Activated T-cell treated with anti-CD3 and anti-CD28 coated beads for 4 hours (primary cell): ENCODE measurements around the gene ELP4.
"Not testable (repeated sequence)": the region's sequence is repeated elsewhere in the genome, so short reads cannot be mapped to it uniquely, and the experiment has no call there.

Experiments
- DNase-seq: peaks from one replicate; pipeline ENCODE4 v3.0.0-alpha.2; 2020

The ELP4 gene

DNA sequence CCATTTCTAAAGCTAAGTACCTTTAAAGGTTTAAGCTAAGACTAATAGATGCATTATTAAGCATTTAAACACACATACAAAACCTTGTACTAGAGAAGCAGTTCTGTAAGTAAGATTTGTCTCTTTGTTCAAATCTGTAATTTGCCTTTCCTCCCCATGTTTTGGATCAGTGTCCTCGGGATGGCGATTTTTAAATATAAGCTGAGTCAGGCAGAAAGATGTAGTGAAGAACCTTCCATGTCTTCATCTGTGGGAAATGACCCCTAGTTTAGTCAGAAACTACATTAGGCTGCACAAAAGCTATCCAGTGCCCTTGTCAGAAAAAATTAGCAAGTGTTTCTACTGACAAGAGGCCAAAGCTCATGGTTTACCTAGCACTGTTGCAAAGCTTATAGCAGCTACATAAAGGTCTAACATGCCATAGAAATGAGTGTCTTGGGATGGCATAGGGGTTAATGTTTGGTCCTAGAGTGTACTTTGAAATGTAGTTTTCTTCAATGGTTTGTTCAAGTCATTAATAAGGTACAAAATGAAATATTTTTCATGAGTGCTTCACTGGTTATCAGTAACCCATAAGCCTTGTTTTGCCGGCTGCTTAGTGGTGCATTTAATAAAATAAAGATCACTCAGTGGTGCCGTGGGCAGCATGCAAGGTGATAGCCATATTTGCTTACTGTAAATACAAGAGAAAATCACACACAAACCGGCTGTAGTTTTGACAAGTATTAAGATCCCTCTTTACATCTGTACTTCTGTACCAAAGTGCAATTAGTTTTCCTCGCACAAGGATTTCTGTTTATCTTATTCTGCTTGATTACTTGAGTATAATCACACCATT lies 139.8 kb downstream of the ELP4 start:
- DNase-seq = no peak

GRCh38 chr11:31651208-31651607 lies 141.6 kb downstream of the ELP4 start:
- no peak for DNase-seq

- no peak for DNase-seq
Observed at GRCh38 chr11:31651822-31652221, 142.3 kb downstream of the ELP4 start.

DNA sequence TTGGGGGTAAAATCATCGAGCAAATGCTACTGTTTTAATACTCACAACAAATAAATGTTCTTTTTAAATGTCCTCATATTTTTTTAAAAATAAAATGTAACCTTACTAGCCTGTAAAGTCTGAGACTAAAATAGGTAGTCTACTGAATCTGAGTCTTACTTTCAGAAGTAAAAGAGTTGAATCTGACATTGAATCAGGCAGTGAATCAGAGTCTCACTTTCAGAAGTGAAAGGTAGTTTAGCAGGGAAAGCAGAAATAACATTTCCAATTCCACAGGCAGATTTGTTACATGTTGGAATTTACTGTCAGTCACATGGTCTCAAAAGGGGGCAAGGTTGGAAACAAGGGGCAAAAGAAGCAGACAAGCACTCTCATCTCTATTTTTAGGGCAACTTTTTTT lies 143.0 kb downstream of the ELP4 start:
- no peak for DNase-seq

- no peak for DNase-seq
Observed at GRCh38 chr11:31655483-31655882, 145.9 kb downstream of the ELP4 start.

DNA sequence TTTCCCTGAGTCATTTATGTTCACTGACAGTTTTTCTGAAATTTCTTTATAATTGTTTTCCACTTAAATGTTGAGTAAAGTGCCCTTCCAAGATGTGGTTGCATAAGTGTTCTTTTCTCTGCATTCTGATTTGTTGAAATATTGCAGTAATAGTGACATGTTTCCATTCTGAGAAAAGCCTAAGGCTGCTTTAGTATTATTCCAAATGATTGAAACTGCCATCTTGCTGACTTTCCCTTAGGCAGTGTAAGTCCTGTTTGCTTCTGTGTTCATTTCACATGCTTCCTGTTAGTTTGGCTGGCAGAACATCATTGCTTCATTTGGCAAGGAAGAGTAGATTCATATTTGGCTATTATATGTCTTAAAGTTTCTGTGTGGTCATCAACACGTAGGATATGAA lies 146.5 kb downstream of the ELP4 start:
- no peak for DNase-seq

DNA sequence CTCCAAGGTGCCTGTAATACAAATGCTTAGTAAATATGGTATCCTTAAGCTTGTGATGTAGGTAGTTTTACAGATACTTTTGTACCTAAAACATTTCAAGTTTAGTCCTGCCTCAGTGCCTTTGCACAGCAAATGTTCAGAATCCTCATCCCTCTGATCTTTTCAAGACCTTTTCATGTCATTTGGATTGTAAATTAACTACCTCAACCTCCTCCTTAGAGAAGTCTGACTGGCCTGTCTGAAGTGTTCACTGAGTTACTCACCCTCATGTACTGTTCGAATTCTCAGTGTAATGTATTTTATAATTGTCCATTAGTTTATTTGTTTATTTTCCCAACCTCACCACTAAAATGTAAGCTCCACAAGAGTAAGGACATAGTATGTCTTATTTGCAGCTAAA lies 147.5 kb downstream of the ELP4 start:
- DNase-seq = no peak

DNA sequence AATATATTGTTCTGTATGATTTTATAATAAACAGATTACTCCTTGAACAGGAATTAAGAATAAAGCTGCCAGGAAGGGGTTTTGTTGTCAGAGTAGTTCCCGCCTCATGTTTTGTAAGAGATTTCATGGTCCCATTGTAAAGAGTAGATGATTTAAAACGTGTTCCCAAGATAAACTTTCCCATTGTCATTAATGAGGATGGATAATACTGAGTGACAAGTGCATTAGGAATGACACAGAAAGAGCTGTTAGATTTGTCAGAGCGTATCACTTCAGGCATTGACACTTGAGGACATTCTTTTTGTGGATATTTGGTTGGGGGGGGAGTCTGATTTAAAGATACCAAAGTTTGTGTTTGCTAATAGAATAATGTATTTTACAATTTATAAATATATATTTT lies 154.6 kb downstream of the ELP4 start:
- no peak for DNase-seq

DNA sequence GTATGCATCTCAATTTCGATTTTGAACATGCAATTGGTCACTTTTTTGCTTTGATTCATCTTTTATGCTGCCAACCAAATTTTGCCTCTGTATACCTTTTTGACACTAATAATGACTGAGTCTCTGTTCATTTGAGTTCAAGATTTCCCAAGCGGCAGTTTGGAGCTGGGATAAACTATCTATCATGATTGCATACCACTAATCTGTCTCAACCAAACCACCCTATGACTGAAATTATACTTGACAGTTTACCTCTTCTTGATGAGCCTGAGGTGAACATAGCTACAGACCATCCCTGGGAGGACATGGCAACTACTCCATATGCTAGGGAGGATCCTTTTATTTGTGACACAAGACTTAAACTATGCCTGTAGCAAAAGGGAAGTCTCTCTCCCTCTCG lies 155.4 kb downstream of the ELP4 start:
- DNase-seq = no peak

GRCh38 chr11:31671681-31672080 lies 162.1 kb downstream of the ELP4 start:
- no peak for DNase-seq

DNA sequence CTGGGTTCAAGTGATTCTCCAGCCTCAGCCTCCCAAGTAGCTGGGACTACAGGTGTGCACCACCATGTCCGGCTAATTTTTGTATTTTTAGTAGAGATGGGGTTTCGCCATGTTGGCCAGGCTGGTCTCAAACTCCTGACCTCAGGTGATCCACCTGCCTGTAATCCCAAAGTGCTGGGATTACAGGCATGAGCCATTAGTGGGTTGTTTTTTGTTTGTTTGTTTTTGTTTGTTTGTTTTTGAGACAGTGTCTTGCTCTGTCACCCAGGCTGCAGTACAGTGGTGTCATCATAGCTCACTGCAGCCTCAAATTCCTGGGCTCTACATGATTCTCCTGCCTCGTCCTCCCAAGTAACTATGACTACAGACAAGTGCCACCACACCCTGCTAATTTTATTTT lies 163.5 kb downstream of the ELP4 start:
- DNase-seq = not testable (repeated sequence)

- DNase-seq = no peak
Observed at GRCh38 chr11:31676280-31676982, 166.9 kb downstream of the ELP4 start.

DNA sequence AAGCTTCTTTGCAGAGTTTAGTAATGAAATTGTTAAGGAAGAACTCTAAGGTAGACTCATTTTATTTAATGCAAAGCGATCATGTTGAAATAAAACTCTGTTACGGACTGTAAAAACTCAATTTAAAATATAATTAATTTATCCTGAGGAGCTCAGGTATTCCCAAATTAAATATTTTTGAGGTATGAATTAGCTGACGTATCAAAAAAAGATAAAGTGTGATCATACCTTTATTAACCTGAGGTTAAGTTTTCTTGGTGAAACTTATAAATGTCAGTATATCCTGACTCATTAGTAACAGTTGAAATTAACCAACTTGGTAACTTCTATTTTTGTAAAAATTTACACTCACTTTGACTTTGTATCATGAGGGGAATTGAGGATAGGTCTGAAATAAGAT lies 171.2 kb downstream of the ELP4 start:
- DNase-seq = no peak

- DNase-seq = no peak
Observed at GRCh38 chr11:31687256-31687655, 177.7 kb downstream of the ELP4 start.

GRCh38 chr11:31687861-31688260 lies 178.3 kb downstream of the ELP4 start:
- DNase-seq = no peak

DNA sequence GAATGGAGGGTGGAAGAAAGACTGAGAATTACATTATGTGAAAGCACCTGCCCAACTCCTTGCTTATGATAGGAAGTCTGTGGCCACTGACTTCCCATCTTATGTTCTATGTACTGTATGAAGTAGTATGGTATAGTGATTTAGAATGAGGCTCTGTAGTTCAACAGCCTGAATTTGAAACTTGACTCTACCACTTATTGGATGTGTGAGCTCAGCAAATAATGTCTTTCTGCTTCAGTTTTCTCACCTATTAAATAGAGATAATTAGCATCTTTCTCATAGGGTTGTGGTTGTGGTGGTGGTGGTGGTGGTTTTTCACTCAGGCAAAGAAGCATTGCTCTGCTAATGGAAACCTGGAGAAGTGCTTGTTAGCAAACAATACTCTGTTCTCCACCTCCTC lies 180.0 kb downstream of the ELP4 start:
- no peak for DNase-seq

DNA sequence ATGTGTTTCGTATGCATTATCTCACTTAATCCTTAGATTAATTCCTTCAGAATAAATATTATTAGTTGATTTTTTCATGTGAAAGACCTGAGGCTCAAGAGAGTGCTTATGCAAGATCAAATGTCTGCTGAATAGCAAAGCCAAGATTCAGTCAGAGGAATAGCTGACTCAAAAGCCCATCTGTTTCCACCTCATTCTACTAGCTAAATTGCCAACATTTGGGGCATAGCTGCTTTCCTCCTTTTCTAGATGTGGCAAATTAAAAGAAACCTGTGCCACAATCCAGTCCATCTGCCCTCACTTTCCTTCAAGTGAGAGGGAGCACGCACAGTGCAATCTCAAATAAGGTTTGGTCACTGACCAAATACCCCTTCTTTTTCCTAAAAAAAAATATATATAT lies 180.5 kb downstream of the ELP4 start:
- DNase-seq = no peak

DNA sequence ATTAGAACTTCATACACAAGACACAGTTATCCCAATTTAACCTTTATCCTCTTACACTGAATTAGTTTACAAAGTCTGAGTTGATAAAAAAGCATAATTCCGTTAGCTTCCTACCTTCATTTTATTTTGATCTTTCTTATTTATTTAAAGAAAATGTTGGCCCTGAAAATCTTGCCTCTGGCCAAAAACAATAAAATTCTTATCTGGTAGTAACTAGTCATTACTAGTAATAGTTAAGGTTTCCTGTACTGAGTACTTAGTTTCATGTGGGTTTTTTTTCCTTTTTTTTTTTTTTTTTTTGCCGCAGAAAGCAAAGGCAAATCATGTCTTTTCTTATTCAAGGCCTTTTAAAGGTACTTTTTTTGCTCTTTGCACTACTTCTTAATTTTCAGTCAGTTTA lies 180.9 kb downstream of the ELP4 start:
- no peak for DNase-seq

GRCh38 chr11:31692466-31692865 lies 182.9 kb downstream of the ELP4 start:
- no peak for DNase-seq

- not testable (repeated sequence) for DNase-seq
Observed at GRCh38 chr11:31697049-31697448, 187.5 kb downstream of the ELP4 start.

DNA sequence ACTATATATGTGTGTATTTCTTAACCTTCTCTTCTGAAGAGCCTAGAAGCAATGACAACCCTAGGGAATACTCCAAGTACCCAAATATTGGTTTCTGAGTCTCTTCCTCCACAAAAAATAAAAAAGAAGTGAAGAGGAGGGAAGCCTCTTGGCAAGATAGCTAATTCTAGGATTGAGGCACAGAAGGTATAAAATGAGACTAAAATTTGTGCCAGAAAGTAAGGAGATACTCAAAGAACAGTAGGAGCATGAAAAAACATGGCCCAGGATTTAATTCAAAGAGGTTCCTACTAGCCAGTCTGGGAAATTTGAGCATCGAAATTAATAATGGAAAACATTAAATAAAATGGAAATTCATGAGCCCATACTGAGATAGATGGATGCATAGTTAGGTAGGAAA lies 189.5 kb downstream of the ELP4 start:
- DNase-seq = no peak

- no peak for DNase-seq
Observed at GRCh38 chr11:31702966-31703365, 193.4 kb downstream of the ELP4 start.

DNA sequence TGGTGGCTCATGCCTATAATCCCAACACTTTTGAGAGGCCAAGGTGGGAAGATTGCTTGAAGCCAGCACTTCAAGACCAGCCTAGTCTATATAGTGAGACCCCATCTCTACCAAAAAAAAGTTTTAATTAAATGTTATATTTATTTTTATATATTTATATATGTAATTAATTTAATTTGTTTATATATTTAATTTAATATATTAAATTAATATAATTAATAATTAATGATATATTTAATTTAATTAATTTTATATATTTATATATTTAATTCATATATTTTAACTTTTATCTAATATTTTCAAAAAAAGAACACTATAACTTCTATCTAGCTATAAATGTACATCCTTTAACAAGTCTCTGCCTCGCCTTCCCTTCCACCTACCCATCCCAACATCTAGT lies 196.8 kb downstream of the ELP4 start:
- no peak for DNase-seq

- no peak for DNase-seq
Observed at GRCh38 chr11:31711137-31711536, 201.6 kb downstream of the ELP4 start.

- DNase-seq = no peak
Observed at GRCh38 chr11:31712851-31713250, 203.3 kb downstream of the ELP4 start.
